T1000 (cell line): Measurements from ENCODE around the gene FANCM.
A peak's percentile ranks its signal among the peaks of the same experiment; 100 is the strongest.
"Not testable (repeated sequence)": the region's sequence is repeated elsewhere in the genome, so short reads cannot be mapped to it uniquely, and the experiment has no call there.

Experiments used
- DNase-seq: peaks from one replicate; lab custom pipeline; 2025; ENCODE audit warnings: mixed read lengths; lab: John Stamatoyannopoulos, UW

FANCM gene

DNA sequence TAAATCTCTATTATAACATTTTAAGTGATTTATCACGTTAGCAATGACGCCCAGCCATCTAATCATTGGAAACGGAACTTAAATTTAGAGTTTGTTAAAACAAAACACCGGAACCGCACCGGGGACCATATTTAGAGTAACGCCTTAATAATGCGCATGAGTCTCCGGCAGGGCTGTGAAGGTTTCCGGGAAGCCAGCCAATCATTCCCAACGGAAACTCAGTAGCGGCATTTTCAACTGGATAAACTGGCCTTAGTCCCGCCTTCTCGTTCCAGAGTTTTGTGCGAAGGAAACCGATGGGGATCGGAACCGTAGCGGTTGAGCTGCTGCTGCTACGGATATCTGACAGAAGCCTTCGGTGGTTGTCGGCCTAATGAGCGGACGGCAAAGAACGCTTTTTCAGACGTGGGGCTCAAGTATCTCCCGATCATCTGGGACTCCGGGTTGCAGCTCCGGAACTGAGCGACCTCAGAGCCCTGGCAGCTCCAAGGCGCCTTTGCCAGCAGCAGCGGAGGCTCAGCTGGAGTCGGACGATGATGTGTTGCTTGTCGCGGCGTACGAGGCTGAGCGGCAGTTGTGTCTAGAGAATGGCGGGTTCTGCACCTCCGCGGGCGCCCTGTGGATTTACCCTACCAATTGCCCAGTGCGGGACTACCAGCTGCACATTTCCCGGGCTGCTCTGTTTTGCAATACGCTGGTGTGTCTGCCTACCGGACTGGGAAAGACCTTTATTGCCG lies at the start of gene FANCM:
FANCM (plus strand) TSS at position 272 of the 737 bp plus-strand sequence; CDS start at position 374, 102 bp downstream.
- DNase-seq = peak; percentile 86

DNA sequence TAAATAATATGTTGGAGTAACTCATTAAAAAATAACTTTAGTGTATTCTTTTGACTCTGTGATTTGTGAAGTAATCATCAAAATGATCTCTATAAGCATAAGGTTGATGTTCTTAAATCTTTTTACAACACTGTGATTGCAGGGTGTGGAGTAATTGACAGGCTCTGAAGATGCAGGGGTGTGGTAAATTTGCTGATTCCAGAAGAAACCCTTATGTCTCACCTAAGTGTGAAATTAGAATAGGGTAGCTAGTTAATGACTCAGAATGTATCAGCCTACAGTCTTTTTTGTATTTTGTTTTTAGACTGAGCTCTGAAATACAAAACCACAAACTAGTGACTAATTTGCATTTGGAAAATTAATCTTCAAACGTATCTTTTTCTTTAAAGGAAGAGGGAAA lies 45.9 kb upstream of the FANCM start:
- DNase-seq = no peak

DNA sequence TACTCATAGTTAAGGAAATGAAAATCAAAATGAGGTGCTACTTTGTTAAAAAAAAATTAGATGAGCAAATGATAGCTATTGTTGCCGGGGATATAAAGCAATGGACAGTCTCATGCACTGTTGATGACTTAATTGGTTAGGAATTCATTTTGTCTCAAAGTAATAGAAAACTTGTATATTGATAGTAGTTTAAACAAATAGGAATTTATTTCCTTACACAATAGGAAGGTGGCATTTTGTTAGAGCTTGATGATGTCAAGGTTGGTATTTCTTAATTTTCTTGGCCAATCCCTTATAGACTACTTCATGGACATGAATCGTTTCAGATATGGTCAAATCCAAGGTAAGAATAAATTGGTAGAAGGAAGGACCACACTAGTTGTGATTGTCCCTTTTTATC lies 44.0 kb upstream of the FANCM start:
- no peak for DNase-seq

- DNase-seq = no peak
Observed at GRCh38 chr14:45094275-45094674, 41.5 kb upstream of the FANCM start.

DNA sequence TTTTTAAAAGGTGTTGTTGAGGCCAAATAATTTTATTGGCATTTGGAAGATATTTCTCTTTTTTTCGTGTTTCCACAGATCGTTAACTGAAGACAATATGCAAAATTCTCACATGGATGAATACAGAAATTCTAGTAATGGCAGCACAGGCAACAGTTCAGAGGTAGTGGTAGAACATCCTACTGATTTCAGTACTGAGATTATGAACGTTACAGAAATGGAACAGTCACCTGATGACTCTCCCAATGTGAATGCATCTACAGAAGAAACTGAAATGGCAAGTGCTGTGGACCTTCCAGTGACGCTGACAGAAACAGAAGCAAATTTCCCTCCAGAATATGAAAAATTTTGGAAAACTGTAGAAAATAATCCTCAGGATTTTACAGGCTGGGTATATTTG lies 40.6 kb upstream of the FANCM start:
- DNase-seq = no peak

- no peak for DNase-seq
Observed at GRCh38 chr14:45096218-45096617, 39.5 kb upstream of the FANCM start.

DNA sequence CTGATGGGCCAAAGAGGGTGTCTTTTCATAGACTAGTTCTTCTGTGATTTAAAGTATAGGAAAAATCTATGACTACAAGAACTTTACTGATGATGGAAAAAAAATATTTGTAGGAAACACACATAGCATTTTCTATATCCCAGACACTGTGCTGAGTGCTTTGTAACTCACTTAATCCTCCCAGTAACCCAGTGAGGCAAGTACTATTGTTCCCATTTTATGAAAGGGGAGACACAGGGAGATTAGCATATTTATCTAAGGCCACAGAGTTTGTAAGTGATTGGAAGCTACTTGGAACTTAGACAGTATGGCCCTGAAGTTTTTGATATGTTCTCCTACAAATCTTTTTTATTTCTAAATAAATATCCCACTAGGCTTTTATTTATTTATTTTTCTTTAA lies 31.9 kb upstream of the FANCM start:
- no peak for DNase-seq

GRCh38 chr14:45104561-45104960 lies 31.2 kb upstream of the FANCM start:
- no peak for DNase-seq

DNA sequence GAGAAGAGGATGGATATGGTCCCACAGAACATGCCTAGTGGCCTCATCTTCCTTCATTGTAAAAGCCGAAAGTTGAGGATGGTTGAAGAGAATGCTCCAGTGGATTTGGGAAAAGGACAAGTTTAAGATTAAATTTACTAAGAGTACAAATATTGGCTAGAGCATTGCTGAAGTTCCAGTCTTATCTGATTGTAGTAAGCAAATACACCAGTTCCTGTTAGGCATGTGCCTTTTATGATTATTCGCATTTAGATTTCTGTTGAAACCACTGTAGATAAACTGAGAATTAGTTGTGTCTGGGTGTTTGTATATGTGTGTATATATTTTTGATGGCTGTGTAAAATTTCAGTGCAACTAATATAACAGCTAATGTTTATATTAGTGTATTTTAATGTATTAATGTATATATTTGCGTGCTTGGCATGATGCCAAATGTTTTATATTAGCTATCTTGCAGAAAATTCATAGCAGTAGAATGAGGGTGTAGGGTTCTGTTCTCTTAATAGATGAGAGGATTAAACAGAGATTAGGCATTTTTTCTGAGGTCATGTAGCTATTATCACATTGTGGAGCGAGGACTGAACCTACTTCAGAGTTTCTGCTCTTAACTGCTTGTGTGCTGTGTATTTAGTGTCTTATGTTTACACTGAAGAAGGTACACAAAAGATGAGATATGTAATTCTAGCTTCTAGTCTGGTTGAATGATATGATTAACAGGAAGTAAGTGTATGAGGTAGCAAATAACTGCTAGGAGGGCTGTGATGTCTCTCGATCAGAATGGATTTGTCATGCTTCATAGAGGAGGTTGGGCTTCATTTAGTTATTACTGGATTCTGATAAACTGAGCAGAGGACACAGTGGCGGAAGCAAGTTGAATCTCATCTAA lies 22.6 kb upstream of the FANCM start:
- no peak for DNase-seq

DNA sequence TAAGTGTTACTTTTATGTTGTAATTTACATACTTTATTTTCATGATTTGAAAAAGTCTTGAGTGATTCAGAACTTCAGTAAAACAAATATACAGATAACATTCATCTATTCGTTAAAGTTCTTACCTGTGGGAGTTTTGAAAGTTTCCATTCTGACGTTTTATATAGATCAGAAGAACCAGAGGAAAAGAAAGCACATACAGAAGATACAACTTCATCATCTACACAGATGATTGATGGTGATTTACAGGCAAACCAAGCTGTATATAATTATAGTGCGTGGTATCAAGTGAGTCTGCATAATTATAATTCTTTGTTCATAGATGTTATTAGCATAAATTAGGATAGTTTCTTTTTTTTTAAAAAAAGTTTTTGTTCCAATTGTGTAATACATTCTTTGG lies 21.4 kb upstream of the FANCM start:
- DNase-seq = no peak

DNA sequence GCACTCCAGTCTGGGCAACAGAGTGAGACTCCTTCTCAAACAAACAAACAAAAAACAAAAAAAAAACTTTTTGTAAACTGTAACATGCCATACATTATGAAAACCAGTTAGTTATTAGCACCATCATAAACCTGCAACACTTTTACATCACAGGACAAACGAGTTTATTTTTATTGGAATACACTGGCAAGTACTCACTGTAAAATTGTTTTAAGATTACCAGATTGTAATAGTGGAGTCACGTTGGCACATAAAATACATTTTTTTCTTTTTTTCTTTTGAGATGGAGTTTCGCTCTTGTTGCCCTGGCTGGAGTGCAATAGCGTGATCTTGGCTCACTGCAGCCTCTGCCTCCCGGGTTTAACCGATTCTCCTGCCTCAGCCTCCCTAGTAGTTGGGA lies 17.1 kb upstream of the FANCM start:
- DNase-seq = no peak

DNA sequence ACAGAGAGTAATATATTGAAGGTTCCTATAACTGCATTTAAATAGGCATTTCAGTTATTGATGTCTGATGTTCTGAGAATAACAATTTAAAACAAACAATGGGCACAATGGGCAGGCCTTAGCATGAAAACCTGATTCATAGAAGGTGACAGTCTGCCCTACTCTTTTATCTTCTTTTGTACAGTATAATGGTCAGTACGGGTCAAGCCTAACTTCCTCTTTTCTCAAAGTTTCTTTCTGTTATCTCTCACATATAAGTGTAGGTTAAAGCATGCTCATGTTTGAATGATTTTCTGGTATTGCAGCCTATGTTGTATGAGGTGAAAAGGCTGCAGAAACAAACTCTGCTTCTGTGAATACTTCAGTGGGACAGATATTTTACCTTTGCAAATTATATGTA lies 15.6 kb upstream of the FANCM start:
- DNase-seq = no peak

DNA sequence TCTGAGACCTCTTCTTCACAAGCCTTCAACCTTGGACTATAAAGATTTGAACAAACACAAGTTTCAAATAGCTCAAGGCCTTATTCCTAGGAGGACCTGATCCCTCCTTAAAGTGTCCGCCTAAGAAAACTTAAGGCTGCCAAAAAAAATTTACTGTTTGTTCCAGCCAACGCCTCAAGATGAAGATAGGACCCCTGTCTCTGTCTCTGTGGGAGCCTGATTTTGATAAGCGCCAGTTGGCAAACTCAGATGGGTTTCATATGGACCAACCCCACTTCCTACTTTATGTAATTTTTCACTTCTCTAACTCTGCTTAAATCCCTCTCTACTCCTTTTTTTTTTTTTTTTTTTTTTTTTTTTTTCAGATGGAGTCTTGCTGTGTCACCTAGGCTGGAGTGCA lies 12.5 kb upstream of the FANCM start:
- DNase-seq = no peak

DNA sequence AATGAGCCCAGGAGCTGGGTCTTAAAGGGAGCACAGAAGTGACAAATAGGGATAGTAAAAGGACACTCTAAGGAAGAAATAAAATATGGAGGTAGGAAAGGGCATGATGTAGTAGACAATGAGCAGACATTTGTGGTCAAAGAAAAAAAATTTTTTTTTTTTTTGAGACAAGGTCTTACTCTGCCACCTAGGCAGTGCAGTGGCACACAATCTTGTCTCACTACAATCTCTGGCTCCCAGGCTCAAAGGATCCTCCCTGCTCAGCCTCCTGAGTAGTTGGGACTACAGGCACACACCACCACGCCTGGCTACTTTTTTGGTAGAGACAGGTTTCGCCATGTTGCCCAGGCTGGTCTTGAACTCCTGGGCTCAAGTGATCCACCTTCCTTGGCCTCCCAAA lies 10.0 kb upstream of the FANCM start:
- no peak for DNase-seq

DNA sequence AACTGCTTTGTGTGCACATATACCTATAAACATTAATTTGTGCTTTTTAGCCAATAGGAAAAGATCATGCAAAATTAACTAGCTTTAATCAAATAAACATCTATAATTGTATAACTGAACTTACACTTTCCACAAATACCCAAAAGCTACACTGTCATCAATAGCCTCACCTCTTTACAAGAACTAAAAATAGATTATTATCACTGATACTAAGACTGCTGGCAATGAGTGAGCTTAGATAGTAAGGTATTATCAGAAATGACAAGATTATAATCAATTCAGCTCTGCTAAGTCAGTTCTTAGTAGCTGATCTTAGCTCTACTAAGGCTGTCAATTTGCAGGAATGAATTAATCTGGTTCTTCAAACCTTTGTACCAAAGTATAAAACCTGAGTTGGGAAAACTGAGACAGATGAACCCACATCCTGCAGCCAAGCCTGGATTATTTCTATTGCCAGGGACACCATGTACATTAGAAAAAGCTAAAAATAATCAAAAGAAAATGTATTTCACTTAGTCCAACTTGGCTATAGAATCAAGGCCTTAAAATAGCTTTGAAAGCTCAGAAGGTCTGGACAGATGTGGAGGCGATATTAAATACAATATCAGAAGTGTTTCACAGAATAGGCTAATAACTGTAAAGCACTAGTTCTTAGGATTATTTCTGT lies 6.6 kb upstream of the FANCM start:
- no peak for DNase-seq

DNA sequence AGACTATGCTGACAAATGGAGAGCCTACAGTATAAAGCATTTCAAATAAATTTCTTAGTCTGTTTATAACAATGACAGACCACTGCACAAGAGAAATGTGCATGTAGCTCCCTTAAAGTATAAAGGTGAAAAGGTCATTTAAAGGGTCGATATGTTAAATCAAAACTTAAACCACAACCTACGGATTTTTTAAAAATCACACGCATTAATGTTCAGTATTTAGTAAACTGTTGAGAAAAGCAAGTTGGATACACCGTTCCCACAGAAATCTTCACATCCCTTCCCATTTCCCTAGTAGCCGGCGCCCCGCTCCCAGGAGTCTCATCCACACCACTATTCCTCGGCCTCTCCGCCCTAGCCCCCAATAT lies 2.1 kb upstream of the FANCM start:
- no peak for DNase-seq

DNA sequence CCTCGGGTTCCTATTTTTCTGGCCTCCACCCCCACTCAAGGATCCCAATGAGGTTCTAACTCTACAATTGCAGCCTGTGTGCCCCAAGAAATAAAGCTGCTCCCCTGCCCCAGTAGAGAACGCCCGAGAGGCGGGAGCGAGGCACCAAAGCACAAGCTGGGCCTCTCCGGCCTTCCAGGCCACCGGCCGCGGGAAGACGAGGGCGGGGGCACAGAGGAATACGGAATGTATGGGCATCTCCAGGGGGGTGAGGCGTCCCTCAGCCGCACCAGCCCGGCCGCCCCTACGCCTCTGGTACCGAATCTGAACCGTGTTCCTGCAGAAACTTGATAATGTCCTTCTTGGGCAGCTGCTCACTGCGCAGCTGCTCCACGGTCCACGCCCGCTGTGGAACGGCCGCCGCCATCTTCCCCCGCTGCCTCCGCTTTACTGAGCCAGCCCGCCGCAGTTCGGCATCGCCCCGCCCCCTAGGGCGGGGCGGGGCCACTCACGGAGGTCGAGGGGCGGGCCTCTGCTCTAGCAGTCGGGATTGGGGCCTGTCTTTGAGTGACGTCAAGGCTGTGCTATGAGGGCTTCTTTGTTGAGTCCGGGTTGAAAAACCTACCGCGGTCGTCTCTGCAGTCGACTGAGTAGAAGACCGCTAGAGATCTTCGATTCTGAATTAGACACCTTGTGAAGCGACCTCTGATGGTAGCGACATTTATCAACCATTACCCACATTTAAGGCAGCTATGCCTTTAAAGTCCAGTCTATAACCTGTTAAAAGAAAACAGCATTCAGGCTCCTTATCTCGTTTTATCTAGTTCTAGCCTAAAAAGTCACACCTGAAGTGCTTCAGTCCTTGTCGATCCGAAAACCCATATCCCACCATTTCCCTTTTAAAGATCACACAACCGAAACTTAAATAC lies 1.4 kb upstream of the FANCM start, which contains the start of gene FKBP3:
FKBP3 (minus strand) TSS at position 431 of the 908 bp plus-strand sequence; CDS start at position 406, 25 bp downstream.
- peak; percentile 91 for DNase-seq

DNA sequence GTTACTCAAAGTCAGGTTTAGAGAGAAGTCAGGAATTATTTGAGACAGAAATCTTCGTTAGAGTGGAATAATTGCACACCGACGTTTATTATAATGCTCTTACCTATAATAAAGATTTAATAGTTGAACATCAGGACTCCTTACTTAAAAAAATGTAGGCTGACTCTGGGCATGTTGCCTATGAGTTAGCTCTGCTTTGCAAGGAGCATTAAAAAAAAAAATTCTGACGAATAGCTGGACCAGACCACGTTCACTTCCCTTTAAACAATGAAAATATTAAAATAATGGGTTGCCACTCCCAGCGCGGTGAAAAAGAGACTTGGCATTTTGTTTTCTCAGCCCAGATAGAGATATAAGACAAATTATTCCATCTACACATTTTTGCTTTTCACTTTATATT lies 574 bp upstream of the FANCM start:
- DNase-seq = no peak

GRCh38 chr14:45136399-45136798 lies 669 bp downstream of the FANCM start:
- DNase-seq = no peak

- DNase-seq = no peak
Observed at GRCh38 chr14:45140661-45141187, 5.0 kb downstream of the FANCM start.

DNA sequence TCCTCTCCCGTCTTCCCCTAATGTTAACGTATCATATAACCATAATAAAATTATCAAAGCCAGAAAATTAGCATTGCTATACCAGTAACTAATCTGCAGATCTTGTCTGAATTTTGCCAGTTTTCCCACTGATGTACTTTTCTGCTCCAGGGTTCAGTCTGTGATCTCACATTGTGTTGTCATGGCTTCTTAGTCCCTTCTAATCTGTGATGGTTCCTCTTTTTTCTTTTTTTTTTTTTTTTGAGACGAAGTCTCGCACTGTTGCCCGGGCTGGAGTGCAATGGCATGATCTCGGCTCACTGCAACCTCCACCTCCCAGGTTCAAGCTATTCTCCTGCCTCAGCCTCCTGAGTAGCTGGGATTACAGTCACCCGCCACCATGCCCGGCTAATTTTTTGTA lies 6.4 kb downstream of the FANCM start:
- DNase-seq = not testable (repeated sequence)
